GM20000 (cell line): Measurements from ENCODE around the gene TTC16.

ENCODE experiments used
- DNase-seq: peaks from one replicate; pipeline ENCODE4 v3.0.0; 2012; ENCODE audit warnings: low spot score
- CTCF ChIP-seq: IDR thresholded peaks from 2 replicates; pipeline ENCODE4 v1.5.1; 2012; ENCODE audit warnings: mild to moderate bottlenecking, control low read depth; ENCODE audit errors: extremely low read depth, missing control alignments

TTC16 gene

GRCh38 chr9:127680226-127680625, 35.7 kb upstream of the TTC16 start:
- TF ChIP-seq CTCF: no peak
- DNase-seq: no peak

- no peak for TF ChIP-seq CTCF
Observed at GRCh38 chr9:127680846-127681245, 35.0 kb upstream of the TTC16 start.

GRCh38 chr9:127682351-127683136, 33.3 kb upstream of the TTC16 start:
- no peak for TF ChIP-seq CTCF
- no peak for DNase-seq

More at GRCh38 chr9:127680846-127681245, 35.0 kb upstream of the TTC16 start:
- no peak for DNase-seq

GRCh38 chr9:127683723-127684122, 32.2 kb upstream of the TTC16 start:
- TF ChIP-seq CTCF: no peak
- DNase-seq: no peak

- no peak for DNase-seq
- no peak for TF ChIP-seq CTCF
Observed at GRCh38 chr9:127684576-127684975, 31.3 kb upstream of the TTC16 start.

- no peak for DNase-seq
- TF ChIP-seq CTCF: no peak
Observed at GRCh38 chr9:127686461-127687393, 29.2 kb upstream of the TTC16 start.

- no peak for TF ChIP-seq CTCF
- DNase-seq: no peak
Observed at GRCh38 chr9:127689329-127690000, 26.4 kb upstream of the TTC16 start.
